Fibroblast of lung (primary cell): ENCODE results near the gene RANBP9. TPM values are rescaled to one million over a fixed set of nuclear protein-coding genes. Genes with fewer than 3 reads are reported as not detected.

Experiments
- DNase-seq, 2 donors: peaks; one replicate each; pipeline versions ENCODE4 v3.0.0 to v3.0.0-alpha.2; 2010; ENCODE audit warnings: low read depth in 2 of 2
- H2AFZ ChIP-seq: 2 replicates; pipeline ENCODE4 v1.5.1; 2012; ENCODE audit warnings: low read length, control low read depth, inconsistent platforms
- H3K27ac ChIP-seq: 2 replicates; pipeline ENCODE4 v1.5.1; 2011; ENCODE audit warnings: low read length, control low read depth; ENCODE audit not compliant: insufficient read depth
- H3K27me3 ChIP-seq: 2 replicates; pipeline ENCODE4 v1.5.1; 2011; ENCODE audit warnings: mild to moderate bottlenecking, low read length; ENCODE audit not compliant: control insufficient read depth, insufficient read depth
- H3K36me3 ChIP-seq: 2 replicates; pipeline ENCODE4 v1.5.1; 2011; ENCODE audit warnings: low read length; ENCODE audit not compliant: control insufficient read depth, insufficient read depth
- H3K4me1 ChIP-seq: 2 replicates; pipeline ENCODE4 v1.5.1; 2011; ENCODE audit warnings: low read length; ENCODE audit not compliant: control insufficient read depth, insufficient read depth; ENCODE audit errors: extremely low read depth
- H3K4me2 ChIP-seq: 2 replicates; pipeline ENCODE4 v1.5.1; 2011; ENCODE audit warnings: low read length, control low read depth; ENCODE audit not compliant: insufficient read depth; ENCODE audit errors: extremely low read depth
- H3K4me3 ChIP-seq, 4 experiments: fragments of 200-600 bp in 1 of 4; sonication (generic) in 1 of 4; replicated peaks in 1 of 4; 2 replicates each; pipeline ENCODE4 v1.5.1; 2011 to 2016; ENCODE audit warnings: low read length in 4 of 4, low read depth in 3 of 4, mild to moderate bottlenecking in 3 of 4, control low read depth in 2 of 4, inconsistent platforms in 1 of 4, mixed read lengths in 1 of 4; ENCODE audit not compliant: insufficient read depth in 1 of 4; ENCODE audit errors: control extremely low read depth in 1 of 4
- H3K79me2 ChIP-seq: 2 replicates; pipeline ENCODE4 v1.5.1; 2012; ENCODE audit warnings: mild to moderate bottlenecking, low read length, inconsistent platforms; ENCODE audit not compliant: control insufficient read depth, insufficient read depth
- H3K9ac ChIP-seq: 2 replicates; pipeline ENCODE4 v1.5.1; 2011; ENCODE audit warnings: mild to moderate bottlenecking, low read length, control low read depth; ENCODE audit not compliant: insufficient read depth
- H3K9me3 ChIP-seq: 2 replicates; pipeline ENCODE4 v1.5.1; 2012; ENCODE audit warnings: low read depth, low read length; ENCODE audit not compliant: control insufficient read depth, insufficient read depth
- H4K20me1 ChIP-seq: 2 replicates; pipeline ENCODE4 v1.5.1; 2011; ENCODE audit warnings: low read length; ENCODE audit not compliant: control insufficient read depth, insufficient read depth; ENCODE audit errors: extremely low read depth
- CTCF ChIP-seq, 2 donors: IDR thresholded peaks in 1 of 2; conservative IDR thresholded peaks in 1 of 2; 1 replicate in 1 of 2; 2 replicates in 1 of 2; pipeline ENCODE4 v1.5.1; 2011 to 2012; ENCODE audit warnings: low read length in 2 of 2, control low read depth in 1 of 2, inconsistent platforms in 1 of 2, low read depth in 1 of 2, mild to moderate bottlenecking in 1 of 2
- EZH2 ChIP-seq: IDR thresholded peaks from 2 replicates; pipeline ENCODE4 v1.5.1; 2012; ENCODE audit warnings: low read length, control low read depth, mild to moderate bottlenecking; ENCODE audit errors: missing control alignments
- polyA plus RNA-seq, 2 donors: library from polyadenylated mRNA; depleted of rRNA in 1 of 2; stranded (reverse) in 1 of 2; unstranded in 1 of 2; fragments of >200 nt; gene quantifications; 2 replicates each; pipeline ENCODE4 v1.2.1, GENCODE V29; 2011 to 2012; ENCODE audit warnings: missing spikeins in 1 of 2
- total RNA-seq: library from RNA; depleted of rRNA; stranded (reverse); fragments of >200 nt; gene quantifications from 2 replicates; pipeline ENCODE4 v1.2.1, GENCODE V29; 2014

The RANBP9 gene
- total and polyA plus RNA-seq, 2 donors (not counting 1 experiment from before 2014, with no cell fraction given): 46.7 to 48.7 TPM

- no peaks in the 10 kb centered on the region for H3K27me3 ChIP-seq
- no peak overlapping the region for H2AFZ ChIP-seq
- H3K36me3 ChIP-seq: no peaks in the 10 kb centered on the region
- H3K9me3 ChIP-seq: no peaks in the 10 kb centered on the region
- no peak overlapping the region for H3K4me3 ChIP-seq
- H4K20me1 ChIP-seq: peaks cover 2% of the 10 kb centered on the region
- H3K27ac ChIP-seq: no peak overlapping the region
- TF ChIP-seq EZH2: no peak
- TF ChIP-seq CTCF (conservative IDR thresholded peaks at IDR 0.05 in 1 of 2, IDR thresholded peaks at IDR 0.05 in 1 of 2; ENCODE audit: low read depth in 1 of 2, low read length in 2 of 2): no peak
- no peak for DNase-seq
- H3K79me2 ChIP-seq: peaks cover 56% of the 10 kb centered on the region
- H3K4me1 ChIP-seq: peaks cover 2% of the 10 kb centered on the region
- H3K4me2 ChIP-seq: no peak overlapping the region
- H3K9ac ChIP-seq: no peak overlapping the region
Measured at GRCh38 chr6:13660893-13661292, 50.7 kb downstream of the RANBP9 start.

- H3K4me2 ChIP-seq: no peak overlapping the region
- H3K9me3 ChIP-seq: no peaks in the 10 kb centered on the region
- peaks cover 50% of the 10 kb centered on the region for H3K79me2 ChIP-seq
- DNase-seq: no peak
- H3K4me1 ChIP-seq: peaks cover 2% of the 10 kb centered on the region
- no peaks in the 10 kb centered on the region for H3K27me3 ChIP-seq
- H3K27ac ChIP-seq: no peak overlapping the region
- no peak overlapping the region for H3K4me3 ChIP-seq
- no peaks in the 10 kb centered on the region for H3K36me3 ChIP-seq
- H4K20me1 ChIP-seq: peaks cover under 1% of the 10 kb centered on the region
- no peak overlapping the region for H2AFZ ChIP-seq
- no peak overlapping the region for H3K9ac ChIP-seq
- TF ChIP-seq CTCF (conservative IDR thresholded peaks at IDR 0.05 in 1 of 2, IDR thresholded peaks at IDR 0.05 in 1 of 2; ENCODE audit: low read depth in 1 of 2, low read length in 2 of 2): no peak
- TF ChIP-seq EZH2: no peak
Measured at GRCh38 chr6:13660273-13660672, 51.4 kb downstream of the RANBP9 start.

GRCh38 chr6:13655700-13656099, 55.9 kb downstream of the RANBP9 start:
- no peak for DNase-seq
- H3K4me3 ChIP-seq: no peak overlapping the region
- H3K27ac ChIP-seq: no peak overlapping the region
- no peaks in the 10 kb centered on the region for H3K27me3 ChIP-seq
- H4K20me1 ChIP-seq: no peaks in the 10 kb centered on the region
- no peak overlapping the region for H2AFZ ChIP-seq
- no peak overlapping the region for H3K9ac ChIP-seq
- H3K36me3 ChIP-seq: no peaks in the 10 kb centered on the region
- H3K79me2 ChIP-seq: peaks cover 14% of the 10 kb centered on the region
- TF ChIP-seq EZH2 (no peak), CTCF (conservative IDR thresholded peaks at IDR 0.05 in 1 of 2, IDR thresholded peaks at IDR 0.05 in 1 of 2; ENCODE audit: low read depth in 1 of 2, low read length in 2 of 2) (no peak)
- H3K9me3 ChIP-seq: no peaks in the 10 kb centered on the region
- H3K4me1 ChIP-seq: no peaks in the 10 kb centered on the region
- no peak overlapping the region for H3K4me2 ChIP-seq
